AG10803 (cell line): ENCODE measurements around the gene CD33.

Source experiments
- DNase-seq: peaks from one replicate; pipeline ENCODE4 v3.0.0; 2010; ENCODE audit warnings: low read depth
- H3K4me3 ChIP-seq: 2 replicates; pipeline ENCODE4 v1.5.1; 2011; ENCODE audit warnings: mild to moderate bottlenecking, low read length, control low read depth
- CTCF ChIP-seq: conservative IDR thresholded peaks from 2 replicates; pipeline ENCODE4 v1.5.1; 2011; ENCODE audit warnings: mild to moderate bottlenecking, low read length, control low read depth, inconsistent platforms

The CD33 gene

GRCh38 chr19:51186323-51186722 lies 38.6 kb upstream of the CD33 start:
- no peak for TF ChIP-seq CTCF
- no peak overlapping the region for H3K4me3 ChIP-seq
- no peak for DNase-seq

- no peak overlapping the region for H3K4me3 ChIP-seq
- TF ChIP-seq CTCF = no peak
- DNase-seq = no peak
Observed at GRCh38 chr19:51187395-51188226, 37.3 kb upstream of the CD33 start.

DNA sequence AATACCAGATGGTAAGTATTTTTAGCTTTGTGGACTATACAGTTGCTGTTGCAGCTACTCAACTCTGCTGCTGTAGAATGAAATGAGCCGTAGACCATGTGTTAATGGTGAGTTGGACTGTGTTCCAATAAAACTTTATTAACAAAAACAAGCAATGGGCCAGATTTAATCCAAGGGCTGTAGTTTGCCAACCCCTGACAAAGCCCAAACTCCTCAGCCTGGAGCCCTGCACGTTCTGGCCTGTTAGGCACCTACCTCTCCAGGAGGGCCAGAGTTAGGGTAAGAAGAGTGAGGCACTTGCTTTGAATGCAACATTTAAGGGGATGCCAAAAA lies 36.7 kb upstream of the CD33 start:
- DNase-seq = no peak
- H3K4me3 ChIP-seq = no peak overlapping the region
- TF ChIP-seq CTCF = no peak

DNA sequence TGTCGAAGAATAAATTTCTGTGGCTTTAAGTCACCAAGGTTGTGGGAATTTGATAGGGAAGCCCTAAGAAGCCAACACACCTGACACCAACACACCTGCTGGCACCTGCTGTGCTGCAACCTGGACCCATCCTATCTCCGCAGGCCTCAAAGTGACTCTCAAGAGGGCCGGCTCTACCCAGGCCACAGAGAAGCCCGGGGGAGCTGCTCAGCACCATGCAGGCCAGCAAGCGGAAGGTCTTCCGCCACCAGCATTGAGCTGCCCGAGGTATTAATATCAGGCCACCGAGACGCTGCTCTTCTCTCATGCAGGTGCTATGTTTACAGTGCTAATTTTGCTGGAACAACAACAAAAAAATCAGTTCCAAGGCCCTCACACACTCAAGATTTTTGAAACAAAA lies 32.2 kb upstream of the CD33 start:
- TF ChIP-seq CTCF = no peak
- DNase-seq = no peak
- no peak overlapping the region for H3K4me3 ChIP-seq

GRCh38 chr19:51194527-51195315 lies 30.2 kb upstream of the CD33 start:
- TF ChIP-seq CTCF = no peak
- no peak overlapping the region for H3K4me3 ChIP-seq
- no peak for DNase-seq

- DNase-seq = no peak
- no peak overlapping the region for H3K4me3 ChIP-seq
- TF ChIP-seq CTCF = no peak
Observed at GRCh38 chr19:51195316-51195586, 29.6 kb upstream of the CD33 start.

DNA sequence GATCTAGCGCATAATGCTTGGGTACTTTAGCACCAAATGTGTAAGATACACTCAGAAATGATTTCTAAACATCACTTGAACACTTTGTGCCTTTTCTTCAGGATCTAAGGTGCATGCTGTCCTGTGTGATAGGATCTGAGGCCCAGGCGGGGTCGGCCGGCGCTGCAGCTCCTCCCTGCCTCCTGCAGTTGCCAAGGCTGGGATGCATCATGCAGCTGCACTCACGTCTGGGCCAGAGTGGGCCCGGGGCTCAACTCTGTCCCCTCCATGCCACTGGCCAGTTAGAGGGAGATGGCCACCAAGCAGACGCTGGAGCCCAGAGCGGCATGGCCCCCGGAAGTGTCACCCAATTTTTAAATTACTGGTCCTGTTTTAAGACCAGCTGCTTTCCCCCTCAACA lies 29.3 kb upstream of the CD33 start:
- no peak overlapping the region for H3K4me3 ChIP-seq
- no peak for TF ChIP-seq CTCF
- no peak for DNase-seq
